Left lobe of liver (tissue), 2 donors: ENCODE data around the gene EHBP1. TPM values are rescaled to one million over a fixed set of nuclear protein-coding genes. Genes with fewer than 3 reads are reported as not detected.
"Not testable (repeated sequence)": the region's sequence is repeated elsewhere in the genome, so short reads cannot be mapped to it uniquely, and the experiment has no call there.

Experiments
- ATAC-seq: fragments of 200-7000 bp; cut with Tn5 transposase; one replicate; pipeline ENCODE4 v1.9.1; 2020; ENCODE audit warnings: mild to moderate bottlenecking, moderate library complexity
- DNase-seq: peaks from one replicate; pipeline ENCODE4 v3.0.0-alpha.2; 2020; ENCODE audit warnings: low spot score
- total RNA-seq: library from RNA; stranded (reverse); gene quantifications from one replicate; pipeline ENCODE4 v1.2.1, GENCODE V29; 2021
- donor health status: DM: no; HTN: no; CAD: no; lungs with moderate emphysema.
- donor health status: DM: no; HTN: yes; CAD: no.

The EHBP1 gene
- total RNA-seq, 1 donor from 2014 or later, result 50.0 TPM

DNA sequence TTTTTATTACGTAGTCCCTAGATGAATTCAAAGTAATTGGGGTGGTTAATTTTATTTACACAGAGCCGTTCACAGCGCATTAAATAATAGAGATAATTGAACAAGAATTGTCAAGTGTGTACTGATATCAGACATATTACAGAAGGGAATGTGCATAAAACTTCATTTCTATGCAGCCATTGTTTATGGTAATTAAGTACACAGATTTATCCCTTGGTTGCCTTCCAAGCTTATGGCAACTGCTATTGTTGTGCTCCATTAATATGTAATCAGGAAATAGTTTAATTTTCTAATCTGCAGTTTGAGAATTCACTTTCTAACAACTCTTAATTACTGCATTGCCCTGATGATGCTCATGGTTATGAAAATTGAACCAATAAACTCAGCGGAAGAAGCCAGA, 297.8 kb downstream of the EHBP1 start:
- ATAC-seq, result no peak
- DNase-seq, result no peak

DNA sequence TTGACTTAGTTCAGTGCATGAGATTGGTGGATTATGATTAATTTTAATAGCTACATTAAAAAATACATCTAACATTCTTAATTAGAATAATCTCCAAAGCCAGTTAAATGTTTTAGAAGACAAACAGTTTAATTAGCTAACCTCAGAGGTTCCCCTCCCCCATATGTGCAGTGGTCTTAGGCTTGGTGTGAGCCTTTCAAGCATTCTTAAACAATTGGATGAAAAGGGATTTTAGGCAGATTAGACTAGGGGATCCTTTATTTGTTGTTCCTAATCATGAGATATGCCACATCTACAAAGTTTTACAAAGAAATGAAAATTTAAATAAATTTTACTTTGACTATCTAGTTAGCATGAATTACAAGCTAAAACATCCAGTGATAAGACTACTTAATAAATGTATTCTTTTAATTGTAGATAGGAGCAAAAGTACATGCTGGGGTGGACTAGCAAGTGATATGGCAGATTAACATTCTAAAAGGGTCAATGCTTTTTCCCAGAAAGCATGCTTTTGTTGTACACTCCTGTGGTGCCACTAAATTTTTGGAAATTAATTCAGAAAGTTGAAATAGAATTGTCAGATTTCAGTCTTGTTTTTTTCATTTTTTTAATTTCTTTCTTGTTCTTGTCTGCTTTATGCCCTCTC, 302.4 kb downstream of the EHBP1 start:
- ATAC-seq (no peak), DNase-seq (no peak)

DNA sequence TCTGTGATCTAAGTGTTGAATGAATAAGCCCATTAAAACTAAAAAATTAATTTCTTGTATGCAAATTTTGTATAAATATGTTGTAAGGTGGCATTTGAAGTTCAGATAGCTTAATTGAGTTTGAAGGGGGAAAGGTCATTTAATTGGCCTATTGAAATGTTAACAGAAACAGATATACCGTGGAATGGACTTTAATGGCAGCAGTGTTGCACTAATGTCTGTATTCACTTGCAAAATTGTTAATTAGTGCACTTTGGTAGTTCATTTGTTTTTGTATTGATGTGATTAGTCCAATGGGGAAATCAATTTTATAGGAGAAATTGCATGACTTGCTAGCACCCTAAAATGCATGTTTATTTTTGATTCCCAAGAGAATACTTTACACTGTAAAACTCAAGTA, 303.3 kb downstream of the EHBP1 start:
- no peak for DNase-seq

DNA sequence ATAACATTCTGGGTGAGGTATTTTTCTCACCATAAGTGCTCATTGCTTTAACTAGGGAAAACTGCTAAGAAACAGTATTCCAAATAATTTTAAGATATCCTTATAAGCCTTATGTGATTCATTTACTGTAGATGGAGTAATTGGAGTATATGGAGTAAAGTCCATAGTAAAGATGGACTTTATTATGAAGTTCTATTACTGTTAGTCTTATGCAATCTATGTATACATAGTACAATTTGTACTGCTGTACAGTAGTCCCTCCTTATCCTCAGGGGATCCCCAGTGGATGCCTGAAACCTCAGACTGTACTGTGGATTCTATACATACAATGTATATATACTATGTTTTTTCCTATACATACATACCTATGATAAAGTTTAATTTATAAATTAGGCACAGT, 304.0 kb downstream of the EHBP1 start:
- no peak for ATAC-seq
- DNase-seq, result no peak

More for the DNA sequence above, 303.3 kb downstream of the EHBP1 start:
- no peak for ATAC-seq

DNA sequence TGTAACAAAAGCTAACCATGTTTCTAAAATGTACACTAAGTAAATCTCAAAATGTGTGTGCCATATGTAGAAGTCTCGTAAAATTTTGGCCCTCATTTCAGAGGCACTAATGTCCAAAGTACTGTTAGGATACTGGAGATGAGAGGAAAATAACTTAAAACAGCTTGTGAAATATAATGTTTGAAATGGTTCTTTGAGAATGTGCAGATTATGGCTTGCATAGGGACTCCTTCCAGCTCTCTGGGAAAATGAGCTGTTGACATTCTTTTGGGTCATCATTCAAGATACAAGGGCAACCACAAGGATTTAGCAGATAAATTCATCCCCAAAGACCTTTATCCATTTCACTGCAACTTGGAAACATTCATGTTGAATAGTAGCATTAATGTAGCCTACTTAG, 307.0 kb downstream of the EHBP1 start:
- ATAC-seq, result no peak
- no peak for DNase-seq

DNA sequence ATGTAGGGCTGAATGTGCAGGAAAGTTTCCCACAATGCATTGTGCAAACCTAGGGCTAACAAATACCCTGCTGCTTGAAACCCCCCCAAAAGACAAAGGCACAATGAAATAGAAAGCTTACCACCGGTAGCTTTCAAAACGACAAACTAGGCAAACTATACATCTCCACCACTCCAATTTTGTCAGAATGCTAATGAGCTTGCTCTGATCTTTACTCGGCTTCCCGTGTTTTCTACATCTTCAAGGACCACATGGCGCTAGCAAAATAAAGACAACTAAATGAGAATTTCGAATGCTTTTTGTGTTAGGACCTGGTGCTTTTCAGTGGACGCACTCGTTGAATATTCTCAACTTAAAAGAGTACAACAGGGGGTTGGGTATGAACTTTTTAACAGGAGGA, 307.9 kb downstream of the EHBP1 start:
- DNase-seq, result no peak
- ATAC-seq, result no peak

DNA sequence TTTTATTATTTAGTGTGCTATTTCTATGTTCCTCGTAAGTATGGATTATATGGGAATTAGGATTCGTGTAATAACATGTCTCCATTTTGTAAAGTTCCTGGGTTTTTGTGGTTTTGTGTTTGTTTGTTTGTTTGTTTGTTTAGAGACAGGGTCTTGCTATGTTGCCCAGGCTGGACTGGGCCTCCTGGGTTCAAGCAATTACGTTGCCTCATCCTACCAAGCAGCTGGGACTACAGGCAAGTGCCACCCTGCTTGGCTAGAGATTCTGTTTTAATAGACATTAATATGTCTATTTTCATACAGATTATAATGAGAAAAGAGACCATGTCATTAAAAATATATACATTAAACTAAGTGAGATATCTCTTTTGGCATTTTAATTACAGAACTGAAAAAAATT, 309.9 kb downstream of the EHBP1 start:
- ATAC-seq, result no peak
- no peak for DNase-seq

DNA sequence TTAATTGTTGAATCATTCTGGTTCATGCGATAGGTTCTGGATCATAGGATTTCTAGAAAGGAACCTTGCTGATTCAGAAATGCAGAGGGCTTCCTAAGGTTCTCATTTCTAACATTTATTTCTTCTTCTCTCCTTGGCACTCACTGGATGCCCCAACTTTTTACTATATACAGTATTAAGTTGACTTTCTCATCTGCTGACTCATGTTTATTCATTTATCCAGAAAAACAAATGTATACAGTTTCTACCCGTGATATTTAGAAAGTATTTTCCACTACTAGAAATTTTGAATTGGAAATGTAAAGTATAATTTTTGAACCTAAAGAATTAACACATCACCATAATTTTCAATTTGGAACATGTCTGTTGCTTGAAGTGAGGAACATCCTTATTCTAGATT, 312.9 kb downstream of the EHBP1 start:
- ATAC-seq (no peak), DNase-seq (no peak)

DNA sequence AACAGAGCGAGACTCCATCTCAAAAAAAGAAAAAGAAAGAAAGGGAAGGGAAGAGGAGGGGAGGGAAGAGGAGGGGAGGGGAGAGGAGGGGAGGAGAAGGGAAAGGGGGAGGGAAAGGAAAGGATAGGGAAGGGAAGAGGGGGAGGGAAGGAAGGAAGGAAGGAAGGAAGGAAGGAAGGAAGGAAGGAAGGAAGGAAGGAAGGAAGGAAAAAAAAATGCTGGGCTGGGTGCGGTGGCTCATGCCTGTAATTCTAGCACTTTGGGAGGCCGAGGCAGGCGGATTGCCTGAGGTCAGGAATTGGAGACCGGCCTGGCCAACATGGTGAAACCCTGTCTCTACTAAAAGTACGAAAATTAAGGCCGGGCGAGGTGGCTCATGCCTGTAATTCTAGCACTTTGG, 314.2 kb downstream of the EHBP1 start:
- DNase-seq, ATAC-seq: not testable (repeated sequence)

DNA sequence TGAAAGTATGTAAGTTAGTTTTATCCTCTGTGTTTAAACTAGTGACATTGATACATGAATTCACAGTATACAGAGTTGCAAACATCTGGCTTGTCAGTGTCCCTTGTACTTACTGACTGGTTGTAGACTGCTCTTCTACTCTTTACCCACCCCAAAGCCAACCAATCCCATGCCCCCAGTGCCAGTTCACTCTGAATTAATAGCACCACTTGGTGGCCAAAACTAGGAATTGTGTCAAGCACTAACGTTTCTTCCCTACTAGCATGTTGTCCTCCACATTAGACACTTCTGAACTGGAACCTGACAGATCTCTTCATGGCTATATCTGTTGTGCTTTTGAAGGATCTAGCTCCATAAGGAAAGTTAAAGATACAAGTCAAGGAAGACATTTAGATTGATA, 317.9 kb downstream of the EHBP1 start:
- ATAC-seq (peak; percentile 72), DNase-seq (no peak)

DNA sequence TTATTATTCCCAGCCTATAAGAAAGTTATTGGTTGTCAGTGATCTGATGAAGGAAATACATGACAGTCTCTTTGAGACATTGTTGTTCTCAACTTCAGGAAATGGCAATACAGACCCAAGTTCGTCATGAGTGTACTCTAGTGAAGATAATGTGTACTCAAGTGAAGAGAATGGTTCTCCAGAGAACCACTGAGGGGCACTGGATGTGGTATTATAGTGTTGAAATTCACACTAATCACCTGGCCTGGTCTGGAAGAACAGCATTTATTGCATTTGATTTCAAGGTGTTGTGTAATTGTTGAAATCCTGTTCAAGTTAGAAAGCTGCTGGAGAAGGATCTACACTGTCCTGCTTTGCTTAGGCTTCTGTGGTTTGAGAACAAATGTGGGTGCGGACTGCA, 321.7 kb downstream of the EHBP1 start:
- no peak for ATAC-seq

DNA sequence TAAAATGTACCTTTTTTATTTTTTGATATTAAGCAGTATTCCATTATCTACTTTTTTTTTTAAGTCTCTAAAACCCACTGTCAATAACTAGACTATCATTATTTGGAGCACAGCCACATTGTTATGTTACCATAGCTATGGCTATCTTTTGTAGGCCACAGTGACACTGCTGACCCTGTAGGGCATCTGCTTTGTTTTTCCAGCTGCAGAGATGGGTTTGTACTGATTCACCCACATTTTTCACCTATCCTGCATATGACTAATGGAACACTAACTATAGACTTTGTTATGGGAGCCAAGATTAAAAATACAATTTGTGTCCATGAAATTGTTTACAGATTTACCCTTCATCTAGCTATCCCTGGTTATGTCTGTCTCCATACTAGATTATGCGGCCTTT, 323.5 kb downstream of the EHBP1 start:
- DNase-seq (no peak), ATAC-seq (no peak)

More for the DNA sequence above, 321.7 kb downstream of the EHBP1 start:
- DNase-seq, result no peak

DNA sequence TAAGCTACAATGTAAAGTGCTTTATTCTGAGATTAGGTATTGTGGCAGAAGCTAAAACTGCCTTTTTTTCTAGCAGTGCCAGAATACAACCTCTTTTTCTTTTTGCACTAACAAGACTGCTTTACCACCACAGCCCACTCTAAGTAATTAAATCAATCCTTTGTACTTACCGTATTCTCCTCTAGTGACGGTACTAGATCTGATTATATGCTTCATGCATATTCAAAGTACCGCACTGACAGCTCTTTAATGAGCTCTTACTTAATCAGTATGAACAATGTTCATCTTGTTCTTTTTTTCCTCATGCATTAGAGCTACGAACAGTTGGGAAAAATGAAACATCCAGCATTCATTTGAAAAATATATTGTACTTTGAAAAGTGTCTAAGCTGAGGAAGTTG, 329.0 kb downstream of the EHBP1 start:
- ATAC-seq (no peak), DNase-seq (no peak)

DNA sequence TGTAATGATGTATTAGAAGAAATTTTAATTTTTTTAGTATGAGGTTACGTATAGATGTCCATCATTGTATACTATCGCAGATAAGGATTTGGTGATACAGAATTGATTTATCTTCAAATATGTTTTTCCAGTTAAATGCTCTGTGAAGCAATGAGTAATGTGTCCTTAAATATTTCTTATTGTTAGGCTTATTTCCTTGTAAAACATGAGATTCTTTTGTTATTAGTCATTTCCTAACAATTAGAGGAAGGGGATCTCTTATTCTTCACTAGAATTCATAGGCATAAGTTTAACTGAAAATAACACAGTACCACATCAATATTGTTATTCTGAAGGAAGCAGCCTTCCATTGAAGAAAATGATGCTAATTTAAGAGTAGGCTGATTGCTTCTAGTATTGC, 329.7 kb downstream of the EHBP1 start:
- no peak for DNase-seq
- no peak for ATAC-seq

DNA sequence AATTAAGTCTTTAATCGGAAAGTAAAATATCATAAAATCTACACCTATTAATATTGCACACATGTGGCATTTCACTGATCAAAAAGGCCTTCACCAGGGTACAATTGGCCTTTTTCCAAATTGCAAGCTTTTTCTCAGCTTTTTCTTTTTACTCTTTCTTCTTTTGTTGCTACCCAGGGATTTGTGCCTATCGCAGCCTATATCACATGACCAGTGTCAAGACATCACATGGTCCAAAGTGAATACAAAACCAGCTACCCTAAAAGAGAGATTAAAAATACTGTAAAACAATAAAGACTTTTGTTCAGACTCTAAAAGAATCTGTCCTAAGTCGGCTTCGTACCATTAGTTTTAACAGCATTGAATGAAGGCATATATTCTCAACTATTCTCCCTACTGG, 330.1 kb downstream of the EHBP1 start:
- DNase-seq, result no peak
- no peak for ATAC-seq

DNA sequence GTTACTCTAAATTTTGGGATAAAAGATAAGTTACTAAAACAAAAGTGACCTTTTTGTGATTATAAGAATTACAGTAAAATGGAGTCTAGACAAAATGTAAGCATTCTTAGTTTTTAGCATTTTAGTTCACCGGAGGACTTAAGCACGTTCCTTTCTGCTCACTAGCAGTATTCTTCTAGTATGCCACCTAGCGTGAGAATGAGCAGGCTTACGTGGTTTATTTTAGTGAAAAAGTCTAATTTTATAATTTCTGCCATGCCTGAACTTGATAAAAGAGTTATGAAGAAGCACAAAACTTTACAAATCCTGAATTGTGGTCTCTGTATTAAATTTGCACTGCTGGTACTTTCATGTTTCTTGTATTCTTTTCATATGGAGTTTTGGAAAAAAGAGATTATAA, 332.5 kb downstream of the EHBP1 start:
- ATAC-seq (no peak), DNase-seq (no peak)

DNA sequence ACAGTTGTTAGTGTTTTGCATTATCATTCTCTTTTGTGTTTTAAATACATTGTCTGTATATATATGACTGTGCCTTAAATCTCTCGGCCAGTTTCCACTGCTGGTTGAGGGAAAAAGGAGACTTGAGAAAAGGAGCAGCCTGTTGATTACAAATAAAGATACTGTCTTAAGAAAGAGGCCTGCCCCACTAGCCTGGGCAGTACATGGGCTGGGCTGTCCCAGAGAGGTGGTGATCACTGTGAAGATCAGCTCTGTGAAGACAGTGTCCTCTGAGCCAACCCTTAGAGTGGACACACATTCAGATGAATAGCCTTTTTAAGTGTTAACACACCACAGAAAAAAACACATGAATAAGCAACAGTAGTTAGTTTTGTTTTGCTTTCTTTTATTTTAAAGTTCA, 335.1 kb downstream of the EHBP1 start:
- DNase-seq, result no peak
- ATAC-seq, result no peak

DNA sequence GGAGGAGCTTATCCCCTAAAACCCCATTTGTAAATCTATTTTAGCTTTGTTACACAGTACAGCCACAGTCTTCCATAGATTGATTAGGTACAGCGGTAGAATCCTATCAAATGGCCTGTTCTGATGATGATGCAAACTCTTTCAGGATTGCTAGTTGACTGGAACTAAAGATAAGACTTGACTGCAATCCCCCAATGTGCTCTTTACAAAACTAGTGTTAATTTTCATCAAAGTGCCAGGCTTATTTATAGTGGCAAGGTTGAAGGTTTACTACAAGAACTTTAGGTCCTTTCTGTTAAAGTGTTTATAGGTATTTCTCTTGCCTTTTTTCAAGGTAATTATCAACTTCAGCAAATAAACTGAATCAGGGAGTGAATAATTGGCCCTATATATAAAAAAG, 336.1 kb downstream of the EHBP1 start:
- ATAC-seq (no peak), DNase-seq (no peak)

DNA sequence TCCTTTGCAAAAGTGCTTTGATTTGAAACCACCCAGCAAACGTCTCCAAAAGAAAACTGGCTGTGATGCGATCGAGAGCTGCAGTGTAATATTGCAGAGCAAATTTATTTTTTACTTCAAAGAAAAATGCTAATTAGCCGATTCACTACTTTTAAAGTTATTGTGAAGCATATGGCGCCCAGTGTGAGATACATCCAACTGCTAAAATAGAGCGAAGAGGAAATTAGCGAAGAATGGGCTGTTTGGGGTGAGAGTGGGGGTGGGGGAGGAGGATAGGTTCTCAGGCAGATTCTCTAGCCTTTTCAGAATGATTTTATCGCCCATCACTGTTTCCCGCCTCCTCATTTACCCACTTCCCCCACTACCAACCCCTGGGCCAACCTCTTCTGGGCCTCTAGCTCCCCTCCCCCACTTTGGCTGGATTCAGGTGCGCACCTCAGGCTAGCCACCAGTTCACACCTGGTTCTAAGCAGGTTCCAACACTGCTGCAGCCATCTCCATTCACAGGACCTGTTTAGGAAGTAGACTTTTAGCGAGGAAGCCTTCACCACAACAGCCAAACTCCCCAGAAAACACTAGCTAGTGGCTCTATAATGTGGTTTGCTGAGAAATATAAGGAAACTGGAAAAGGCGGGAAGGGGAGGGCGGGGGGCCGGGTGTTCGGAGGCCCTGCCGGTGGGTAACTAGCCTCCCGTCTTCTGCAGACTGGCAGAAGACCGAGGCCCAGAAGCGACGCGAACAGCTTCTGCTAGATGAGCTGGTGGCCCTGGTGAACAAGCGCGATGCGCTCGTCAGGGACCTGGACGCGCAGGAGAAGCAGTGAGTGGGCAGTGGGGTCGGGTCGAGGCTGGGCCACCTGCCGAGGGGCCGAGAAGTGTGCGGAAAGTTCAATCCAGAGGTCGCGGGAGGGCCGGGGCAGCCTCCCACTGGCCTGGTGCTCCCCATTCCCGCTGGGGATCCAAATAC, 339.1 kb downstream of the EHBP1 start:
- ATAC-seq (no peak), DNase-seq (no peak)

DNA sequence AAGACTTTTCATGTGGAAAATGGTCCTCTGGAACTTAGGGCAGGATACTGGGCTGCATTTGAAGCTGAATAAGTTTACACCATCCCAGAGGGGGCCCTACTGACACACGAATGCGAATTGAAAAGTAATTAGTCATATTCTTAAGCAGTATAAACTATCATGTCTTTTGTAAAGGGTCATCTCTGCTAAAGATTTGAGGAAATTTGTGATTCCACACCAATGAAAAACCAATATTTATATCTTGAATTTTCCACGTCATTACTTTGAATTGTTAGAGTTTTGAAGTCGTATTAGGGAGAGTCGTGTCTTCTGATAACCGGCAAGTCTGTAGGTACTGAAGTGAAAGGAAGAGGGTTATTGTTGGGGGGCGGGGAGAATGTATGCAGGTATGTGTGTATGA, 341.0 kb downstream of the EHBP1 start:
- no peak for DNase-seq
- no peak for ATAC-seq

DNA sequence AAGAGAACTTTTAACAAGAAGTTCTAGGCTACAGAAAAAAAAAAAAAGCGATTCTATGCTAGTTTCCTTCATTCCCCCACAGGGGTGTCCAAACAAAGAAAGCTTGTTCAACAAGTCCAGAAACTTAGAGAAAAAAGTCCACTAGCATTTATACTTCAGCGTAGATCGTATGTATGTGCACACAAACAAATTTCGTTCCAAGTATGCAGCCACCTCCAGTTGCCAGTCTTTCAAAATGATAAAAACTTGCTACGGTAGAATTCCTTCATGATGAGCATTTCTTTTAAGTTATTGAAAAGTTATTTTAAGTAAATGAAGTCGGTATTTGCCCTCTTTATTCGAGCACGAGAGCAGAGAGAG, 341.4 kb downstream of the EHBP1 start:
- DNase-seq, result no peak

More for the DNA sequence above, 341.4 kb downstream of the EHBP1 start:
- ATAC-seq, result no peak
